T47D (cell line): Measurements from ENCODE around the gene STK40.

Source experiments
- DNase-seq, 2 experiments: peaks; one replicate each; pipeline versions ENCODE4 v3.0.0 to v3.0.0-alpha.2; 2011 to 2012; ENCODE audit warnings: low read depth in 1 of 2, low spot score in 1 of 2
- JUND ChIP-seq: IDR thresholded peaks from 2 replicates; pipeline ENCODE4 v1.6.1; 2012; ENCODE audit warnings: low read depth
- in situ Hi-C: cut with HindIII; loops from 2 replicates; pipeline ENCODE4 v1.10.0; 2016; ENCODE audit warnings: low sequenced_read_pairs, low pct_unique_long_range_greater_than_20kb

Gene STK40

GRCh38 chr1:36326499-36326898 is 59.2 kb downstream of the STK40 start:
- no peak for DNase-seq
- in situ Hi-C loops = no loop called here
- no peak for TF ChIP-seq JUND

- no peak for TF ChIP-seq JUND
- in situ Hi-C loops = no loop called here
- no peak for DNase-seq
Observed at GRCh38 chr1:36324353-36324703, 61.4 kb downstream of the STK40 start.

GRCh38 chr1:36323636-36324352 is 61.9 kb downstream of the STK40 start, which contains the start of gene EVA1B:
EVA1B (minus strand) TSS chr1:36323645; CDS start chr1:36323037, 608 bp downstream.
- in situ Hi-C loops = no loop called here
- no peak for TF ChIP-seq JUND
- no peak for DNase-seq

GRCh38 chr1:36322786-36323635 is 62.7 kb downstream of the STK40 start:
- DNase-seq = no peak

GRCh38 chr1:36322041-36322785 is 63.5 kb downstream of the STK40 start:
- in situ Hi-C loops = no loop called here
- no peak for TF ChIP-seq JUND
- no peak for DNase-seq

More at GRCh38 chr1:36322786-36323635, 62.7 kb downstream of the STK40 start:
- in situ Hi-C loops = no loop called here
- TF ChIP-seq JUND = no peak

GRCh38 chr1:36321119-36321951 is 64.4 kb downstream of the STK40 start:
- DNase-seq = no peak
- in situ Hi-C loops = no loop called here

GRCh38 chr1:36320767-36321118 is 65.0 kb downstream of the STK40 start:
- no peak for TF ChIP-seq JUND
- DNase-seq = no peak
- in situ Hi-C loops = no loop called here

More at GRCh38 chr1:36321119-36321951, 64.4 kb downstream of the STK40 start:
- no peak for TF ChIP-seq JUND

GRCh38 chr1:36320291-36320761 is 65.4 kb downstream of the STK40 start:
- TF ChIP-seq JUND = no peak
- no peak for DNase-seq
- in situ Hi-C loops = no loop called here

GRCh38 chr1:36309397-36309796 is 76.3 kb downstream of the STK40 start:
- no peak for DNase-seq
- TF ChIP-seq JUND = no peak
- in situ Hi-C loops = no loop called here

- TF ChIP-seq JUND = no peak
- in situ Hi-C loops = no loop called here
- DNase-seq = no peak
Observed at GRCh38 chr1:36307601-36308330, 78.0 kb downstream of the STK40 start.

- no peak for TF ChIP-seq JUND
- in situ Hi-C loops = no loop called here
- no peak for DNase-seq
Observed at GRCh38 chr1:36306902-36307456, 78.7 kb downstream of the STK40 start.
